ENCODE measurements around the gene SPATA2. TPM values are rescaled to one million over a fixed set of nuclear protein-coding genes. Genes with fewer than 3 reads are reported as not detected.

SPATA2 gene
- polyA plus RNA-seq, 4 donors = 8.7 to 10.7 (median 9.9) TPM

DNA sequence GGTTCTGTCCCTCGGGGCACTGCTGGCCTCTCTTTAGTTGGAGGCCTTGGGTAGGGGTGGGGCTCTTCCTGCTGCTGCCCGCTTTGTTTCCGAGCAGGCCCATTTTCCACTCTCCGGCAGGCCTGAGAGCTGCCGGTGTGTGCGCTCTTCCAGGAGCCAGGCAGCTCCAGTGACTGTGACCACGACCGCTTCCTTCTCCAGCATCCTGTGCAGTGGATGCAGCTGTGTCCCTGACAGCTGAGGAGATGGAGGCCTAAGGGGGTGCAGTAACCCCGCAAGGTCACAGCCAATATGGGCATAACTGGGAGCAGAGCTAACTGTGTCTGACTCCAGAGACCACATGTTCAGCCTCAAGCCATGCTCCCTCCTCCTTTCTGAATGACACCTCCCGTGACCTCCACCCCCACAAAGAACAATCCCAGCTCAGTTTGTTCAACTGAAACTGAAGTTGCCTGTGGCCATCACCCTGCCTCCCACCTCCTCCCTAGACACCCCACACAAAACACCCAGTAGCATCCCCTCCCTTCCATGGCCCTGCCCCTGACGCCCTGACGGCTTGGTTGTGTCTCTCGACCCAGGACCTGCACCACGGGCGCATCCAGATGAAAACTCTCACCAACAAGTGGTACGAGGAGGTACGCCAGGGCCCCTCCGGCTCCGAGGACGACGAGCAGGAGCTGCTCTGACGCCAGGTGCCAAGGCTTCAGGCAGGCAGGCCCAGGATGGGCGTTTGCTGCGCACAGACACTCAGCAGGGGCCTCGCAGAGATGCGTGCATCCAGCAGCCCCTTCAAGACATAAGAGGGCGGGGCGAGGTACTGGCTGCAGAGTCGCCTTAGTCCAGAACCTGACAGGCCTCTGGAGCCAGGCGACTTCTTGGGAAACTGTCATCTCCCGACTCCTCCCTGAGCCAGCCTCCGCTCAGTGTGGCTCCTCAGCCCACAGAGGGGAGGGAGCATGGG, 27.8 kb downstream of the SPATA2 start:
- DNase-seq (ENCODE audit: low read depth in 4 of 4, low spot score in 3 of 4) = no peak

GRCh38 chr20:49886571-49887213, 28.6 kb downstream of the SPATA2 start:
- no peak for DNase-seq (ENCODE audit: low read depth in 4 of 4, low spot score in 3 of 4)

DNA sequence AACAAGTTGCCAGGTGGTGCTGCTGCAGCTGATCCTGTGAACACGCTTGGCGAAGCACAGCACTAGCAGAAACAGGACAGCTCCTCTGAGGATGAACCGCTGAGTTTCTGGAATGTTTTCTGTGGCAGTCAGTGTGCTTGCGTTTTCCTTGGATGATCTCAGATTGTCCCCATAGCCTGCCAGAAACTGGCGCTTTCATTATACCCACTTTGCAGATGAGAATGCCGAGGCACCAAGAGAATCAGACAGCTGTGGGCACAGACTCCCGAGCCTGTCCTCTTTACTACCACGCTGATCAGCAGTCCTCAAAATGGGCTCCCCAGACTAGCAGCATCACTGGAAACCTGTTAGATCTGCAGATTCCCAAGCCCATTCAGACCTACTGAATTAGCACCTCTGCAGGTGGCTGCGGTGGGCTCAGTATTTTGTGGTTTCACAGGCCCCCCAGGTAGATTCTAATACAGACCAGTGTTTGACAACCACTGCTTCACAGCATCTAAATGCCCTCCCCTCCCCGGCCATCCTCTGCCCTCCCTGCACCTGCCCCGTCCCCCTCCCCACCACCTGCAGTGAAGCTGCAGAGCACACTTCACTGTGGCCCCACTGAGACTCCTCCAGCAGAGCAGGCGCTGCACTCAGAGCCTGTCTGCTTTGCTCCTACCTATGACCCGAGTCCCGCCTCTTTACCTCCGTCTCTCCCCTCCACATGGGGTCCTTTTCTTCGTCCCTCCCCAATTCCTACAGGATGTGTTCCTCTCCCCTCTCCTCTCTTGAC, 29.6 kb downstream of the SPATA2 start:
- no peak for DNase-seq (ENCODE audit: low read depth in 4 of 4, low spot score in 3 of 4)

GRCh38 chr20:49883246-49883802, 32.0 kb downstream of the SPATA2 start:
- no peak for DNase-seq (ENCODE audit: low read depth in 4 of 4, low spot score in 3 of 4)

GRCh38 chr20:49882171-49882970, 33.0 kb downstream of the SPATA2 start:
- no peak for DNase-seq (ENCODE audit: low read depth in 4 of 4, low spot score in 3 of 4)

DNA sequence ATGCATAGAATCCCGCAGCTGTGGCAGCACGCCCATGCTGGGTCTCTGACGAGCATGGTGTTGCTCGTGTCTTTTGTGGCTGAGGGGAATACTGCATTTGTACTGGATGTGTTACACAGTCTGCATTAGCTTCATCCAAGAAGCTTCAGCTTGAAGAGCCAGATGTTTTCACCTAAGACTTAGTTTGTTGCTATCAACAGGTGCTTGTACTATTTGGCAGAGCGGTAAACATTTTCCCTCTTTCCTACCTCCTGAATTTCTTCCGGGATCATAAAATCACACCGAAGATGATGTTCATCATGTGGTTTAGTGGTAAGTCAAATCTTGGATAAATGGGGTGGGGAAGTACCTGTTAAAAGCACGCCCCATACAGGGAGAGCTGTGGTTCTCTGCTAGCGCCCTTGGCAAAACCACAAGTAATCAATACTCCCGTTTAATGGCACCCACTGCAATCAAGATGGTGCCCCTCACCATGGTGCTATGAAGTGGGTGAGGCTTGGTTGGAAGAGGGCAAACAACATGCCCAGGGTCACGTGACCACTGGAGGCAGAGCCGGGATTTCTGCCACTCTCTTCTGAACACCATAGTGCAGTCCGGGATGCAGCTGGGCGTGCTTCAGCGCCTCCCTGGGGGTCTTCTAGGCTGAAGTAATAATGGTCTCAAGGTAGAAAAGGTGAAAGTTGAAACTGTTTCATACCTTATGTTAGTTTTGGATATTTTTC, 34.4 kb downstream of the SPATA2 start:
- no peak for DNase-seq (ENCODE audit: low read depth in 4 of 4, low spot score in 3 of 4)

DNA sequence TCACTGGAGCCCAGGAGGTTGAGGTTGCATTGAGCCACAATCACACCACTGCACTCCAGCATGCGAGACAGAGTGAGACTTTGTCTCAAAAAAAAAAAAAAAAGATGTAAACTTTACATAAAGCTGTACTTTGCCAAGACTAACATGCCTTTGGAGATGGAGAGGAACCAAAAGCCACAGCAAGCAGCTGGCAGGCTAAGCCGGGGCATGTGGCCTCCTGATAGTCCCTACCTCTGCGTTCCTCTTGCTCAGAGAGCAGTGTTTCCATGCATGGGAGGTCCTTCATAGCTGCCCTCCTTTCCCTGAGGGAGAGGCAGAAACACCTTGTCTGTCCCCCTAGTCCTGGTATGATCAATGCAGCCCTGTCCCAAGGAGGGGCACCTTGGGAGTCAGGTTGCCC, 35.2 kb downstream of the SPATA2 start:
- DNase-seq (ENCODE audit: low read depth in 4 of 4, low spot score in 3 of 4) = no peak

DNA sequence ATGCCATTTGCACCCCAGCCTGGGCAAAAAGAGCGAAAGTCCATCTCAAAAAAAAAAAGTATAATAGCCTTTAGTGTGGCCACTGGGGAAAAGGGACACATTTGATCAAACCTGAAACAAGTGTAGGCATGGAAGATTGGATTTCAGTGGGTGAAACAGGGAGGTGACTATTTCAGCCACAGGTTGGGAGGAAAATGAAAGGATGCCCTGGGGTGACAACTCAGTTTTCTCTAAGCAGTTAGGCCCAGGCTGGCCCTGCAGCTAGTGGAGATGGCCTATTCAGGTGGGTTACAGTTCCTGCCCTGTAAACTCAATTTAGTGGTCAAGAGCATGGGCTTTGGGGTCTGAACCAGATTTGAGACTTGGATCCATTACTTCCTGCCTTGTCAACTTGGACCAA, 36.4 kb downstream of the SPATA2 start:
- DNase-seq (ENCODE audit: low read depth in 4 of 4, low spot score in 3 of 4) = no peak

DNA sequence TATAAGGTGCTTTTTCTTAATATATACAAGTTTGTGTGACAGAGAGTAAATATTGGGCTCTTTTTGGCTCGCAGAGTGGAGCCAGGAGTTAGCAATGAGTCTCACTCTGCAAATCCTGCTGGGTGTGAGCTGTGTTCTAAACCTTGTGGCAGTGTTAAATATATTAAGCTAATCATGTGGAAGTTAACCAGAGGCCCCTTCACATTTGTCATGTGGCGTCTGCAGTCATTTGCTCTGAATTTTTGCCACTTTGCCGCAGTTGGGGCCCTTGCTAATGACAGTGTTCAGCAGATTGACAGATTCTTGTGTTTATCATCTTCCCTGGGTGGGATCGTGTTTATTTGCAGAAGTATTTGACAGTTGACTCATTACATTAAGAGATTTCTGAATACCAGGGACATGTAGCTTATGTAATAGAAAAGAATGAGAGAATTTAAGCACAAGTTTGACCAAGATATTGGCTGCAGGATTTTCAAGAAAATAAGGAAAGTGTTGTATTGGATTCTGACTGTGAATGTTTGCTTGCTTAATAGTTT, 37.9 kb downstream of the SPATA2 start:
- no peak for DNase-seq (ENCODE audit: low read depth in 4 of 4, low spot score in 3 of 4)

- no peak for DNase-seq (ENCODE audit: low read depth in 4 of 4, low spot score in 3 of 4)
These were observed 40.6 kb downstream of the SPATA2 start for GRCh38 chr20:49874696-49875095.

DNA sequence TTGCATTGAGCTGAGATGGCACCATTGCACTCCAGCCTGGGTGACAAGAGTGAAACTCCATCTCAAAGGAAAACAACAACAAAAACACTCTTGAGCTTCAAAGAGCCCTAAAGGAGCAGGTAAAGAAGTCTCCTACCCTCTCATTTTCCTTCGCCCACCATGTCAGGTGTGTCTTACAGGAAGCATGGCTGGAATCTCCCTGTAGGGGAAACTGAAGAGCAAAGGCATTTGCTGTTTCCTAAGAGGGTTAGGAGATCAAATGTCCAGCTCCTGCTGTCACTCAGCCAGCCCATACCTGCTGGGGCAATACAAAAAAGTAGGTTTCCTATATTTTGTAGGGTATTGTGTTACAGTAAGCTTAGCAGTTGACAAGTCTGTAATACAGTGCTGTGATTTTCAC, 43.3 kb downstream of the SPATA2 start:
- DNase-seq (ENCODE audit: low read depth in 4 of 4, low spot score in 3 of 4) = no peak

DNA sequence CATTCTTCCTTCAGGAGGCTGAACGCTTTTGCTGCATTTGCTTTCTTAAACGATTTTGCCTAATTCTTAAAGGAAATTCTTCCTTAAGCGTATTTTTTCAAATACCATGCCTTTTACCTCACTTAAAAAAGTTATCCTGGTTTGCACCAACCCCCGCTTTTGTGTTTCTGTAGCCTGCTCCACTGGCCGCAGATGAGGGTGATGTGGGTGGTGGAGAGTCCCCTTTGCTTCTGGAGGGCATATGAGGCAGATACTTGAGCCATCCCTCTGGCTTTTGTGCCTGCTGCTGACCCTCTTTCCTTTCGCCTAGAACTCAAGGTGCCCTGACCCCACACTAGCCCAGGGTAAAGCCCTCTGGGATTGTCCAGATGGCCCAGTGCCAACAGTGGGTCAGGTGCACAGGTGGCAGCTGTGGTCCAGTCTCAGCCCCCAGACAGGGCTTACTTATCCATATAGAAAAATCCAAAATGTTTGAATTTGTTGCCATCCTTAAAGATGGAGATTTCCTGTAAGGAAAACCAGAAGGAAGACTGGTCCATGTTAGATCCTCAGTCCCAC, 43.9 kb downstream of the SPATA2 start:
- no peak for DNase-seq (ENCODE audit: low read depth in 4 of 4, low spot score in 3 of 4)

GRCh38 chr20:49870261-49870660, 45.1 kb downstream of the SPATA2 start:
- DNase-seq (ENCODE audit: low read depth in 4 of 4, low spot score in 3 of 4) = no peak

DNA sequence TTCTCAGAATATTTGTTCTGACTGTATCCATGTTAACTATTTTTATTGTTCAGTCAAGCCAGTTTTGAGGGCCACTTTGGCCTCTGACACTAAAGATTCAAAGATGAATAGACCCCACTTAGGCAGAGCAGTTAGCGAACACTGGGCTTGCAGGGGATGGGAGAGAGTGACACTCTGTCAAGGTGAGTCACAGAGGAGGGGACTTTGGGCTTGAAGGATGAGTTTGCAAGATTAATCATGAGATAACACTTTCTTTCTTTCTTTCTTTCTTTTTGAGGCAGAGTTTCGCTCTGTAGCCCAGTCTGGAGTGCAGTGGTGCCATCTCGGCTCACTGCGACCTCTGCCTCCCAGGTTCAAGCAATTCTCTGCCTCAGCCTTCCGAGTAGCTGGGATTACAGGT, 46.4 kb downstream of the SPATA2 start:
- DNase-seq (ENCODE audit: low read depth in 4 of 4, low spot score in 3 of 4) = no peak

DNA sequence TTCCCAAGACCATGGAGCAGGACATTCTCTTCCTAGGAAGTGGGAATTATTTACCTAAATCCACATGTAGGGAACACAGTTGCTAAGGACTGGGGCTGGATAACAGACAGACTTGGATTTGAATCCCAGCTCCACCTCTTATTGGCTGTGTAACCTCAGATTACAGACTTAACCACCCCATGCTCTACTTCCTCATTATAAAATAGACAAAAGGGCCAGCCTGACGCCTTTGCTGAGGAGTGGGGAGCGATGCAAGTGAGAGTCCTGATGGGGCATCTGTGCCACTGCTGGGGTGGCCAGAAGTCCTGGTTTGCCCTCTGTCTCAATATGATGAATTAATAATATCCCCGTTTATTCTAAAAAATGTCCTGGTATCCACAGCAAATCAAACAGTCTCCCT, 46.8 kb downstream of the SPATA2 start:
- DNase-seq (ENCODE audit: low read depth in 4 of 4, low spot score in 3 of 4) = no peak

GRCh38 chr20:49867453-49868215, 47.7 kb downstream of the SPATA2 start:
- no peak for DNase-seq (ENCODE audit: low read depth in 4 of 4, low spot score in 3 of 4)

GRCh38 chr20:49866051-49866450, 49.3 kb downstream of the SPATA2 start:
- no peak for DNase-seq (ENCODE audit: low read depth in 4 of 4, low spot score in 3 of 4)

DNA sequence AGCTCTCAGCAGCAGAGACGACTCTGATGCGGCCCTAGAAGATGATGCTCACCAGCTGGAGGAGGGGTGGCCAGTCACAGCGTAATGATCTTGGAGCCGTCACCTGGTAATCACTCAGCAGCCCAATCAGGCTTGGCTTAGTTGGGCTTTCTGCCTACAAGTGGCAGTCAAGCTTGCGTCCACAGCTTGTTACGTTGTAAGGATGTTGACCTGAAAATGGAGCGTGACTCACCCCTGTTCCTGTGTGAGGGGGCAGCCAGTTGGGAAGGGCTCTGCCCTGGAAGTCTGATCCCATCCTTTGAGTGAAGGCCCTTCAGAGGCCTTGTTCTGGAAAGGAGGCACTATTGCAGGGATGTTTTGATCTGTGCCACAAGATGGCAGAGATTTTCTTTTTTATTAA, 49.8 kb downstream of the SPATA2 start:
- DNase-seq (ENCODE audit: low read depth in 4 of 4, low spot score in 3 of 4) = no peak
